Loucy (cell line): Measurements from ENCODE around the gene STAT5B.

Experiments used
- EZH2phosphoT487 ChIP-seq: fragments of 200-600 bp; IDR thresholded peaks from 2 replicates; pipeline ENCODE4 v1.6.1; 2018; ENCODE audit warnings: antibody characterized with exemption, mild to moderate bottlenecking, moderate library complexity, borderline replicate concordance
- TF ChIP-seq, protein P1 (sequence below): fragments of 200-600 bp; sonication (generic); conservative IDR thresholded peaks from 2 replicates; pipeline ENCODE4 v1.5.1; 2014; ENCODE audit warnings: mild to moderate bottlenecking, antibody characterized with exemption, low read length

GRCh38 chr17:42241871-42242270, 34.3 kb downstream of the STAT5B start:
- TF ChIP-seq, protein P1, sequence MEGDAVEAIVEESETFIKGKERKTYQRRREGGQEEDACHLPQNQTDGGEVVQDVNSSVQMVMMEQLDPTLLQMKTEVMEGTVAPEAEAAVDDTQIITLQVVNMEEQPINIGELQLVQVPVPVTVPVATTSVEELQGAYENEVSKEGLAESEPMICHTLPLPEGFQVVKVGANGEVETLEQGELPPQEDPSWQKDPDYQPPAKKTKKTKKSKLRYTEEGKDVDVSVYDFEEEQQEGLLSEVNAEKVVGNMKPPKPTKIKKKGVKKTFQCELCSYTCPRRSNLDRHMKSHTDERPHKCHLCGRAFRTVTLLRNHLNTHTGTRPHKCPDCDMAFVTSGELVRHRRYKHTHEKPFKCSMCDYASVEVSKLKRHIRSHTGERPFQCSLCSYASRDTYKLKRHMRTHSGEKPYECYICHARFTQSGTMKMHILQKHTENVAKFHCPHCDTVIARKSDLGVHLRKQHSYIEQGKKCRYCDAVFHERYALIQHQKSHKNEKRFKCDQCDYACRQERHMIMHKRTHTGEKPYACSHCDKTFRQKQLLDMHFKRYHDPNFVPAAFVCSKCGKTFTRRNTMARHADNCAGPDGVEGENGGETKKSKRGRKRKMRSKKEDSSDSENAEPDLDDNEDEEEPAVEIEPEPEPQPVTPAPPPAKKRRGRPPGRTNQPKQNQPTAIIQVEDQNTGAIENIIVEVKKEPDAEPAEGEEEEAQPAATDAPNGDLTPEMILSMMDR, result no peak
- TF ChIP-seq EZH2phosphoT487, result no peak
